Left lobe of liver (tissue), 2 donors: ENCODE data around the gene SULT1C2. TPM values are rescaled to one million over a fixed set of nuclear protein-coding genes. Genes with fewer than 3 reads are reported as not detected.

Experiments
- ATAC-seq: fragments of 200-7000 bp; cut with Tn5 transposase; one replicate; pipeline ENCODE4 v1.9.1; 2020; ENCODE audit warnings: mild to moderate bottlenecking, moderate library complexity
- DNase-seq: peaks from one replicate; pipeline ENCODE4 v3.0.0-alpha.2; 2020; ENCODE audit warnings: low spot score
- total RNA-seq: library from RNA; stranded (reverse); gene quantifications from one replicate; pipeline ENCODE4 v1.2.1, GENCODE V29; 2021
- donor health status: DM: no; HTN: no; CAD: no; lungs with moderate emphysema.
- donor health status: DM: no; HTN: yes; CAD: no.

The SULT1C2 gene
- total RNA-seq, 1 donor from 2014 or later: 1.9 TPM

- no peak for DNase-seq
- no peak for ATAC-seq
Observed at GRCh38 chr2:108287169-108287568, 1.5 kb upstream of the SULT1C2 start.

- ATAC-seq (no peak), DNase-seq (no peak)
Observed at GRCh38 chr2:108293850-108294249, 5.2 kb downstream of the SULT1C2 start.

DNA sequence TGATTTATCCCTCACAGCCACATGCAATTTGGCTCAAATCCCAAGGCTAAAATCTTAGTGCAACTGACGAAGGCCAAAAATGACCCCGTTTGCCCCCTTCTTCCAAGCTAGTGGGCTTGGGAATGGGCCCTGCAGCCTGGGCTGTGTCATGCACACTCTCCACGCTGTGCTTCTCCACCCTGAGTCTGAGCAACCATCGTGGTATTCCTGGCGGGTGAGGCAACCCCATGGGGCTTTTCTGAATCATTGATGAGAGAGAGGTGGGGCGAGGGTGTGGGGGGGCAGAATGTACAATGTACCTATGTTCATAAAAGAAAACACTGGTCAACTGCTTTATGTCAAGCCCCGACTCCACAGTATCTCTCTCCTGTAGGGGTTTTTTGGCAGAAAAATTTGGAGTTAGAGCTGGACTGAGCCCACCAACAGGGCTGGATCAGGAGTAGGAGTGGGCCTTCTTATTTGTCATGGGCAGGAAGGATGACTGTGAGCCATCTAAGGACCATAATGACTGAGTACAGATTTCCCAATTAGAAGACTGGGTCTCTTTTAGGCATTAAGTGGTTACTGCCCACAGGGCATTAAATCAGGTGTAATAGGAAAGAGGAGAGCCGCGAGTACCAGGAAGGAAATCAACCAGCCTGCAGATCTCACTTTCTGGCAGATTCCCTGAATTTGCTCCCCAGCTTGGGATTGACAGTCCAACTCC, 8.9 kb downstream of the SULT1C2 start:
- ATAC-seq (no peak), DNase-seq (no peak)

GRCh38 chr2:108301558-108301957, 12.9 kb downstream of the SULT1C2 start:
- DNase-seq (no peak), ATAC-seq (no peak)

- ATAC-seq (no peak), DNase-seq (no peak)
Observed at GRCh38 chr2:108304975-108305374, 16.3 kb downstream of the SULT1C2 start.

GRCh38 chr2:108305901-108306300, 17.2 kb downstream of the SULT1C2 start:
- ATAC-seq (no peak), DNase-seq (no peak)

GRCh38 chr2:108309903-108310302, 21.2 kb downstream of the SULT1C2 start:
- DNase-seq (no peak), ATAC-seq (no peak)

- DNase-seq (no peak), ATAC-seq (no peak)
Observed at GRCh38 chr2:108314586-108315296, 26.0 kb downstream of the SULT1C2 start.

DNA sequence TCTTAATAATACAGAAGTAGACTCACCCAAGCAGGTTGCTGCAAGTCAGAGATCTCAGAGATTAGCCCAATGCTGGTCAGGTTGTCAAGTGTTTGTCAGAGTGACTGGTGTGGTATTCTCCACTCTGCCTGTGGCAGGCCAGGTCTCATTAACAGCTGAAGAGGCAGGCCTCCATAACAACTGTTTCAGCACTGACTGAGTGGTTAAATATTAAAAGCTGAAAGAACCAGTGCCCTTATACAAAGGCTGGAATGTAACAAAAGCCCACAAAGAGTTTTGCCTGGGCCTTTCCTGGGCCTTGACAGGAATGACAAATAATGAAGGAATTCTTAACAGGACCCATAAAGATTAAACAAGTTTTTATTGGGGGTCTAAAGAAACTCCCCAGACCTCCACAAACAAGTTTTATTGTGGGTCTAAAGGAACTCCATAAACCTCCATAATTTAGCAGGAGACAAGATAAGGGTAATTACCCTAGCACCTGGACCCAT, 26.8 kb downstream of the SULT1C2 start:
- no peak for DNase-seq
- peak; percentile 23 for ATAC-seq

DNA sequence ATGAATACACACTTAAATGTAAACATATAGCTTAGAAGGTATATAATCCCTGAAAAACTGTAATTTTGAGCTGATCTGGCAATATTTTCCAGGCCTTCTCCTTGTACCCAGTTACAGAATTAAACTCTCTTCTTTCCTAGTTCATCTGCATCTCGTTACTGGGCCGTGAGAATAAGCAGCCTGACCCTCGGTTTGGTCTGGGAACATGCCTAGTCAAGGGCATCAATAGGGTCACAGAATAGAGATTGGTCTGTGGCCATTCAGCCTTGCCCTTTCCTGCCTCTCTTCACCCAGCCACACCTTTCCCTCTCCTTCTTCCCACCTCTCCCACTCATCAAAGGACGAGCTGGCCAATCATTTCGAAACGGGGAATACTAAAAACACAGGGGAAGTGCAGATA, 27.3 kb downstream of the SULT1C2 start:
- no peak for ATAC-seq
- no peak for DNase-seq

- DNase-seq: no peak
Observed at GRCh38 chr2:108316461-108317258, 28.0 kb downstream of the SULT1C2 start.

GRCh38 chr2:108320326-108320922, 31.7 kb downstream of the SULT1C2 start:
- ATAC-seq: no peak

More at GRCh38 chr2:108316461-108317258, 28.0 kb downstream of the SULT1C2 start:
- ATAC-seq: no peak

DNA sequence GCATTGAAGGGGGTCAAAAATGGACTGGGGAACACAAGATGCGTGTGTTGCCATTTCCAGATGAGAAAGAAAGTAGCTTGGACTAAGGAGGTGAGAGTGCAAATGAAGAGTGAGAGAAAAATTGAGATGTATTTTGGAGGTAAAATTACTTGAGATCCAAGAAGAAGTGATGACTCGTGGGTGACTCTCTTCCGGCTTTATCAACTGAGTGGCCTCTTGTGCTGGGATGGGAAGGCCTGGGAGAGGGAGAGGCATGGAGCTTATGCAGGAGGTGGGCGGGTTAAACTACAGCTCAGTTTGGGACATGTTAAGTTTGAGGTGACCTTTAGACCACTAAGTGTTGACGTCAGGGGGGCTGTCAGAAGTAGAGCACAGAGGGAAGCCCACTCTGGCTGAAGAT, 34.9 kb downstream of the SULT1C2 start:
- no peak for ATAC-seq
- no peak for DNase-seq

More at GRCh38 chr2:108320326-108320922, 31.7 kb downstream of the SULT1C2 start:
- DNase-seq: no peak

GRCh38 chr2:108324531-108325255, 36.0 kb downstream of the SULT1C2 start:
- DNase-seq (no peak), ATAC-seq (no peak)

GRCh38 chr2:108325756-108326155, 37.1 kb downstream of the SULT1C2 start:
- ATAC-seq: no peak
- DNase-seq: no peak

- DNase-seq: no peak
- no peak for ATAC-seq
Observed at GRCh38 chr2:108329771-108330170, 41.1 kb downstream of the SULT1C2 start.

GRCh38 chr2:108330979-108331378, 42.3 kb downstream of the SULT1C2 start:
- DNase-seq: no peak
- no peak for ATAC-seq

DNA sequence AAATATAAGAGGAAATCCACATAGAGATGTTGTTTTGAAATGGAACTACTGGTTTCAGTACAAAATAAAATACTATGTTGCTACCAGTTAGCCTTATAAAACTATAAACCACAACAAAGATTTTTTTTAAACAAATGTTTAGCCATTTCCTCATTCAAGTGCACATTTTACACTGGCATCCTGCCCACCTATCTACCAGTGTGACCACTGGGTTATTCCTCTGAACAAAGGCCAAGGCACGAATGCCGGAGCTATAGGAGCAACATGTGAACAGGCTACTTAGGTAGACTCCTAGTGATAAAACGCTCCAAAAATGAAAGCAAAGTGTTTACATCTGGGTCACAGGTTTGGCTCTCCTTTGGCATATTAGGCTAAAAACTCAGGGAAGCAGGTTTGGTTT, 57.3 kb downstream of the SULT1C2 start:
- DNase-seq (no peak), ATAC-seq (no peak)

DNA sequence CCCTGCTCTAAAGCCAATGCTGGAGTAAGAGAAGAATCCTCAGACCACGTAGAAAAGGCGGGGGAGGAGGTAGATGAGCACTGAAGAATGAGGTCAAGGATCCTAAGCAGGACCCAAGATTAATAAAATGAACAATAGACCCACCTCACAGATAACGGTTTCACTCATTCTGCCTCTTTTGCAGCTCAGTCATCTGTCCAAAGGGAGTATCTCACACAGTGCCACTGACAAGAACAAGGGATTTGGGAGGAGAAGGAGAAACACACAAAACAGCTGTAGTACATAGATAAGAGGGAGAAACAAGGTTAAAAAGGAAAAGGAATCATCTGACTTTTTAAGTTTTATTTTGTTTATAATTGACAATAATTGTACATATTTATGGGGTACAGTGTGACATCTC, 58.1 kb downstream of the SULT1C2 start:
- no peak for DNase-seq
- ATAC-seq: no peak

DNA sequence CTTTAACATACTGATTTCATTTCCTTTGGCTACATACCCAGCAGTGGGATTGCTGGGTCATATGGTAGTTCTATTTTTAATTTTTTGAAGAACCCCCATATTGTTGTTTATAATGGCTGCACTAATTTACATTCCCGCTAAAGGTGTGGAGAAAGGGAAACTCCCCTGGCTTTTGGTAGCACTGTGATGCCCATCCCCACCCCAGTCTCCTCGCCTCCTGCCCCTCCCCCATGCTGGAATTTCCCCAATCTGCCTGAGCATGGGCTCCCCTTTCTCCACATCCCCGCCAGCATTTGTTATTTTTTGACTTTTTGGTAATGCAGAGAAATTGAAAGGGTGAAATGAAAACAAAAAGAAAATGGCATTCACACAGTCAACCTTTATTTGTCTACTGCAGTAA, 59.1 kb downstream of the SULT1C2 start:
- ATAC-seq (no peak), DNase-seq (no peak)
